Esophagus muscularis mucosa (tissue), 4 donors: ENCODE results near the gene PROZ. TPM values are rescaled to one million over a fixed set of nuclear protein-coding genes. Genes with fewer than 3 reads are reported as not detected.

ENCODE experiments used
- DNase-seq: peaks from one replicate; pipeline ENCODE4 v3.0.0-alpha.2; 2017; ENCODE audit errors: extremely low spot score
- H3K27ac ChIP-seq, 4 donors: fragments of 200-600 bp; sonication (generic); replicated peaks in 1 of 4; 1 replicate in 3 of 4; 2 replicates in 1 of 4; pipeline ENCODE4 v1.5.1; 2016 to 2019; ENCODE audit warnings: mild to moderate bottlenecking in 1 of 4
- H3K27me3 ChIP-seq, 4 donors: fragments of 200-600 bp; sonication (generic); one replicate each; pipeline versions ENCODE4 v1.5.1 to v1.6.0; 2016 to 2019
- H3K36me3 ChIP-seq, 4 donors: fragments of 200-600 bp; sonication (generic); one replicate each; pipeline ENCODE4 v1.5.1; 2016 to 2019
- H3K4me1 ChIP-seq, 4 donors: fragments of 200-600 bp; sonication (generic); one replicate each; pipeline ENCODE4 v1.5.1; 2016 to 2019
- H3K4me3 ChIP-seq, 4 donors: fragments of 200-600 bp; sonication (generic); 1 replicate in 2 of 4; 2 replicates in 2 of 4; pipeline ENCODE4 v1.5.1; 2016 to 2019; ENCODE audit warnings: mild to moderate bottlenecking in 4 of 4, moderate library complexity in 1 of 4
- H3K9me3 ChIP-seq, 4 donors: fragments of 200-600 bp; sonication (generic); 1 replicate in 3 of 4; 2 replicates in 1 of 4; pipeline ENCODE4 v1.5.1; 2016 to 2019
- EP300 ChIP-seq: sonication (generic); formaldehyde crosslinking; IDR thresholded peaks from one replicate; pipeline ENCODE4 v1.6.1; 2017; ENCODE audit warnings: antibody characterized with exemption
- POLR2A ChIP-seq: fragments of 450-650 bp; IDR thresholded peaks from one replicate; pipeline ENCODE4 v1.6.1; 2017; ENCODE audit warnings: antibody characterized with exemption, moderate library complexity, mild to moderate bottlenecking, low read depth
- POLR2AphosphoS5 ChIP-seq, 2 donors: sonication (generic); formaldehyde crosslinking; IDR thresholded peaks; one replicate each; pipeline ENCODE4 v1.6.1; 2017; ENCODE audit warnings: antibody characterized with exemption in 2 of 2
- WGBS: methylation state at CpG from one replicate; pipeline ENCODE4 v1.1.5; 2018; 5-methylcytosine and 5-hydroxymethylcytosine counted together
- intact Hi-C: fragments of 100-400 bp; cut with DNase I; formaldehyde crosslinking; loops from one replicate; pipeline ENCODE4 v1.15.1; 2023
- total RNA-seq, 4 donors: library from RNA; depleted of rRNA; stranded (reverse); fragments of >200 nt; gene quantifications; one replicate each; pipeline versions ENCODE4 v1.1.0 to v1.2.1, GENCODE V29; 2016
- TF ChIP-seq, protein P1 (sequence below), 3 experiments: fragments of 200-600 bp in 2 of 3; fragments of 450-650 bp in 1 of 3; sonication (generic) in 2 of 3; IDR thresholded peaks; one replicate each; pipeline ENCODE4 v1.5.1; 2017 to 2019; ENCODE audit warnings: antibody characterized with exemption in 3 of 3, mild to moderate bottlenecking in 2 of 3, moderate library complexity in 1 of 3

PROZ gene
- total RNA-seq, 4 donors from 2014 or later, result not detected

DNA sequence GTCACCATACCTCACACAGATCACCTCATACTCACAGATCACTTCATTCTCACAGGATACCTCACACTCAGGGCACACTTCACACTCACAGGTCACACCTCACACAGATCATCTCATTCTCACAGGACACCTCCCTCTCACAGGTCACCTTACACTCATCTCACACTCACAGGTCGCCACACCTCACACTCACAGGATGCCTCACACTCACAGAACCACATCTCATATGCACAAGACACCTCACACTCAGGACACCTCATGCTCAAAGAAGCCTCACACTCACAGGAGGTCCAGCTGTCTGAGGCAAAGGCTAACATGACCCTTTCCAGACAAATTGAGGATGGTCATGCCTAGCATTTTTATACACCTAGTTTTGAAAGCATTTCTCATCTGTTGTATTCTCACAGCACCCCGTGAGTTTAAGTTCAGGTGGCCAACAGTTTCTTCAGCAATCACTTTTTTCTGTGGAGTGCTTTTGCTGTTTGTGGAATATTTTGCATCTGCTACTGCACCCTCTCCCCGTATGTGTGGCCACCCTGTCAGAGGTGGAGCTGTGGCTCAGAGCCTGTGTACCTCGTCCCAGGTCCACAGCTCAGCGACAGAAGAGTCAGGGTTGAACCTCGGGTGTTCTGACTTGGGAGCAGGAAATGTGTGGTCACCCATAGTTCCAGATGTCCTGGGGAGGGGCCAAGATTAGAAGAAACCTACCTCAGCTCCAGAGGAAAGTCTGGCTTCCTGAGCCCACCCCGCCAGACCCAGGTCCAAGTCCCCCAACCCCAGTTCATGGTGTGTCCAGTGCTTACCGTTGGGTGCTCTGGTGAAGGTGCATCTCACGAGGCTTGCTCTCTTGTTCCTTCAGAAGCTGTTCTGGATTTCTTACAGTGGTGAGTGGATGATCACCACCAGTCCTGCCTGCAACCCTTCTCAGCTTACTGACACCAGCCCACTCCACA is 45.3 kb upstream of the PROZ start:
- H3K4me1 ChIP-seq, result peaks cover 12 to 20% (median 18%) of the 10 kb centered on the region in 4 donors

DNA sequence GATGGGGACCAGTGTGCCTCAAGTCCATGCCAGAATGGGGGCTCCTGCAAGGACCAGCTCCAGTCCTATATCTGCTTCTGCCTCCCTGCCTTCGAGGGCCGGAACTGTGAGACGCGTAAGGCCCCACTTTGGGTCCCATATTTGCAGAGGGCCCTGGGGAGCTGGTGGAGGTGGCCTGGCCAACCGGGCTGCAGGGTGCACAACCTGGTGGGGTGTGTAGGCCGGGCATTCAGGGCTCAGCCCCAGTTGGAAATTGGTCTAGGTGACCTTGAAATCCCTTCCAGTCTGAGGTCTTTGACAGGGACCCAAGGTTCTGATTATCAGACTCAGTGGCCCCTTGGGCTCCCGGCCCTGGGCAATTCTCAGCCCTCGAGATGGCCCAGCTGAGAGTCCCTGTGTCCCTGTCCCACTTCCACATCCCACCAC is 44.6 kb upstream of the PROZ start:
- TF ChIP-seq, protein P1, sequence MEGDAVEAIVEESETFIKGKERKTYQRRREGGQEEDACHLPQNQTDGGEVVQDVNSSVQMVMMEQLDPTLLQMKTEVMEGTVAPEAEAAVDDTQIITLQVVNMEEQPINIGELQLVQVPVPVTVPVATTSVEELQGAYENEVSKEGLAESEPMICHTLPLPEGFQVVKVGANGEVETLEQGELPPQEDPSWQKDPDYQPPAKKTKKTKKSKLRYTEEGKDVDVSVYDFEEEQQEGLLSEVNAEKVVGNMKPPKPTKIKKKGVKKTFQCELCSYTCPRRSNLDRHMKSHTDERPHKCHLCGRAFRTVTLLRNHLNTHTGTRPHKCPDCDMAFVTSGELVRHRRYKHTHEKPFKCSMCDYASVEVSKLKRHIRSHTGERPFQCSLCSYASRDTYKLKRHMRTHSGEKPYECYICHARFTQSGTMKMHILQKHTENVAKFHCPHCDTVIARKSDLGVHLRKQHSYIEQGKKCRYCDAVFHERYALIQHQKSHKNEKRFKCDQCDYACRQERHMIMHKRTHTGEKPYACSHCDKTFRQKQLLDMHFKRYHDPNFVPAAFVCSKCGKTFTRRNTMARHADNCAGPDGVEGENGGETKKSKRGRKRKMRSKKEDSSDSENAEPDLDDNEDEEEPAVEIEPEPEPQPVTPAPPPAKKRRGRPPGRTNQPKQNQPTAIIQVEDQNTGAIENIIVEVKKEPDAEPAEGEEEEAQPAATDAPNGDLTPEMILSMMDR (IDR thresholded peaks at IDR 0.05), result no peak
- TF ChIP-seq EP300, result no peak
- no peak for TF ChIP-seq POLR2AphosphoS5 (IDR thresholded peaks at IDR 0.05)
- TF ChIP-seq POLR2A, result no peak
- Histone ChIP-seq H3K4me3 (no peak overlapping the region), H3K4me1 (peaks cover 12 to 20% (median 18%) of the 10 kb centered on the region in 4 donors), H3K27me3 (peaks cover 6 to 36% (median 19%) of the 10 kb centered on the region in 4 donors), H3K36me3 (no peaks in the 10 kb centered on the region), H3K27ac (no peak overlapping the region), H3K9me3 (no peaks in the 10 kb centered on the region)
- WGBS, result 80% methylated on average over 2 of the region's 8 CpGs
- intact Hi-C loops, result no loop called here
- DNase-seq, result no peak

More for the DNA sequence above, 45.3 kb upstream of the PROZ start:
- no peak for DNase-seq
- WGBS, result 73% methylated on average over 8 of the region's 9 CpGs
- TF ChIP-seq, protein P1 (IDR thresholded peaks at IDR 0.05), result no peak
- TF ChIP-seq POLR2AphosphoS5 (IDR thresholded peaks at IDR 0.05) (no peak), POLR2A (no peak), EP300 (no peak)
- H3K27me3 ChIP-seq, result peaks cover 6 to 33% (median 19%) of the 10 kb centered on the region in 4 donors
- no peak overlapping the region for H3K4me3 ChIP-seq
- no peak overlapping the region for H3K27ac ChIP-seq
- H3K9me3 ChIP-seq, result no peaks in the 10 kb centered on the region
- H3K36me3 ChIP-seq, result no peaks in the 10 kb centered on the region
- intact Hi-C loops, result no loop called here

DNA sequence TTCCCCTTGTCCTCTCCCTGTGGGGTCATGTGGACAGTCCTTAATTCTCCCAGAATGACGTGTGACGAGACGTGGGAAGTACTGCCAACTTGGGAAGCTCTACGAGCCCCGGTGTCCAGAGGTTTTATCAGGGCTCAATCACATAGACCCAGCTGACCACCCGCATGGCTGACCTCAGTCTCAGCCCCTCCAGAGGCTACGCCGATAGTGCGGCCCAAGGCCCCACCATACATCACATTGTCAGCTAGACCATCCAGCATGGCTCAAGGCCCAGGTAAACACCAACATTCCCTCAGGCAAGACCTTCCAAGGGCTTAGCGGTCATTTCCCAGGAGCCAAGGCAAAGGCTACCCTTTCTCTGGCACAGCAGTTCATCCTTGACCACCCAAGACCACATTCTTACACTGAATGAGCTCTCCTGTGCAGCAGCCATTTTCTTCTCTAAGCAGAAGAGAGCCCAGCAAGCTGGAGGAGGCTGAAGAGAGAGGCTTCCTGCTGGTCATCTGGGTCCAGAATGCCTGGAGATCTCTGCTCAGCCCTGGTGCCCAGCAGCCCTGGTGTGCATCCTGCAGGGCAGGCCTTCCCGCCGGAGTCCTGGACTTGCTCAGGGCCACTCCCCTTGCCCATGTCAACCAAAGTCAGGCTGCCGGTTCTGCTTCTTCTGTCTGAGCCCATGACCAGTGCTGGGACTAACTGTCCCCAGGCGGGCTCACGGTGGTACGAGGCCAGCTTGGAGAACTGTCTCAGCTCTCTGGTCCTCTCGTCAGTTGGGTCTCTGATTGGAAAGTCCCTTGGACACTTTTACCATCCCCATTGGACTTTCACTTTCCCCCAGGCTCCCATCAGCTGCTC is 43.7 kb upstream of the PROZ start:
- H3K36me3 ChIP-seq, result no peaks in the 10 kb centered on the region
- TF ChIP-seq EP300, result no peak
- TF ChIP-seq, protein P1 (IDR thresholded peaks at IDR 0.05), result no peak
- TF ChIP-seq POLR2AphosphoS5 (IDR thresholded peaks at IDR 0.05), result no peak
- TF ChIP-seq POLR2A, result no peak
- peaks cover under 1 to 29% (median 13%) of the 10 kb centered on the region in 4 donors for H3K27me3 ChIP-seq
- WGBS, result 92% methylated on average over 12 of the region's 17 CpGs
- intact Hi-C loops, result no loop called here
- H3K27ac ChIP-seq, result no peak overlapping the region
- no peaks in the 10 kb centered on the region for H3K9me3 ChIP-seq
- H3K4me3 ChIP-seq, result no peak overlapping the region
- no peak for DNase-seq
- peaks cover 12 to 14% (median 14%) of the 10 kb centered on the region in 4 donors for H3K4me1 ChIP-seq

DNA sequence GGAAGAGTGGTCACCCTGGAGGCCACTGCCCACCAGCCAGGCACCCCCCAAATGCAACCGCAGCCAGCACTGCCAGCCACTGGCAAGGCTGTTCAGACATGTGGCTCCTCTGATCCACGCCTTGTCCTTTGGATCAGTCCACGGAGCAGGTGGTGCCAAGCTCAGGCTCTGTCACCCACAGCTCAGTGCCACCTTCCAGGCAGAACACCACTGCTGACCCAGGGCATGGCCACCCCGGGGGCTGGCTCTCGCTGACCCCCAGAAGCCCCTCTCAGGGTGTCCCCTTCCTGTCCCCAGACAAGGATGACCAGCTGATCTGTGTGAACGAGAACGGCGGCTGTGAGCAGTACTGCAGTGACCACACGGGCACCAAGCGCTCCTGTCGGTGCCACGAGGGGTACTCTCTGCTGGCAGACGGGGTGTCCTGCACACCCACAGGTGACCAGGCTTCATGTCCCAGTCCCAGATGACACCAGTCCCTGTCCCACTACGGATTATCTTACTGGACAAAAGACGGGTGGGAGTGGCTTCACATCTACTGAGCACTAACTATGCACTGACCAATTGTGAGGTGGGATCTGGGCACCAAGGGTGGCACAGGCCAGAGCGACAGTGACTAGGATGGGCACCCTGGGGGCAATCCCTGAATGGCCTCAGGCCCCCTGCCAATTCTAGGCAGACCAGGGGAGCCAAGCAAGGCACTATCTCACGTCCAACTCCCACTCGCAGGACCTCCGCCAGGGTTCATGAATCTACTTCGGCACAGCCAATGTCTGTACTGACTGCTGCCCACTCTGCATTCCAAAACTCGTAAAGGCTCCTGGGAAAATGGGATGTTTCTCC is 42.9 kb upstream of the PROZ start:
- WGBS, result 91% methylated on average over 15 of the region's 21 CpGs
- H3K9me3 ChIP-seq, result no peaks in the 10 kb centered on the region
- no peak for TF ChIP-seq EP300
- TF ChIP-seq, protein P1 (IDR thresholded peaks at IDR 0.05), result no peak
- no peak for TF ChIP-seq POLR2AphosphoS5 (IDR thresholded peaks at IDR 0.05)
- TF ChIP-seq POLR2A, result no peak
- H3K36me3 ChIP-seq, result no peaks in the 10 kb centered on the region
- intact Hi-C loops, result no loop called here
- no peak for DNase-seq
- H3K27me3 ChIP-seq, result peaks cover 0 to 20% (median 5%) of the 10 kb centered on the region in 4 donors
- H3K4me3 ChIP-seq, result no peak overlapping the region
- H3K27ac ChIP-seq, result no peak overlapping the region
- H3K4me1 ChIP-seq, result peaks cover 4 to 6% (median 5%) of the 10 kb centered on the region in 4 donors
